SK-N-DZ (cell line): ENCODE results near the gene CD247.

Experiments
- DNase-seq: peaks from one replicate; pipeline ENCODE4 v3.0.0-alpha.2; 2015; ENCODE audit warnings: low spot score

CD247 gene

DNA sequence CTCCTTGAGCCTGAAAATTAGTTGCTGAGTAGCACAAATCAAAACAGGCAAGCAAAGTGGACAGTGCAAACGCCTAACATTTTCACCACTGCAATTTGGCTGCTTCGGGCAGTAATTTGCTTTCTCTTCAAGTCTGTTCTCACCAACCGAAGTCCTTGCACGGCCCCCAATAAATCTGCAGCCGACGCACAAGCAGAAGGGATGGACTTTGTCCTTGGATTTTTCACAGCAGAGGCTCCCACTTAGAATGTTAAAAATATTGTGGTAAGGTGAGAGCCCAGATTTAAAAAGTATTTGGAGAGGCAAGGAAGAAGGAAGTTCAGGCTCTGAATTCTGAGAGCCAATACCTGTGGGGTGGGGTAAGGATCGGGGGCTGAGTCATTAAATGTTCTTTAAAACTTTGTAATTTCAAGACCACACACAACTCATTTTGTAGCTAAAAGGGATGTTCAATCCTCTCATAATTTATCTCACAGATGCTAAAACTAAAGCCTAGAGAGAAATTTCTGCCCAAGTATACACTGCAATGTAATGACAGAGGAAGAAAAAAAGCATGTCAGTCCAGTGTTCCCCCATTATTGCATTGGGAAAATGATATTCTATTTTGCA lies 6.2 kb downstream of the CD247 start:
- DNase-seq, result no peak

DNA sequence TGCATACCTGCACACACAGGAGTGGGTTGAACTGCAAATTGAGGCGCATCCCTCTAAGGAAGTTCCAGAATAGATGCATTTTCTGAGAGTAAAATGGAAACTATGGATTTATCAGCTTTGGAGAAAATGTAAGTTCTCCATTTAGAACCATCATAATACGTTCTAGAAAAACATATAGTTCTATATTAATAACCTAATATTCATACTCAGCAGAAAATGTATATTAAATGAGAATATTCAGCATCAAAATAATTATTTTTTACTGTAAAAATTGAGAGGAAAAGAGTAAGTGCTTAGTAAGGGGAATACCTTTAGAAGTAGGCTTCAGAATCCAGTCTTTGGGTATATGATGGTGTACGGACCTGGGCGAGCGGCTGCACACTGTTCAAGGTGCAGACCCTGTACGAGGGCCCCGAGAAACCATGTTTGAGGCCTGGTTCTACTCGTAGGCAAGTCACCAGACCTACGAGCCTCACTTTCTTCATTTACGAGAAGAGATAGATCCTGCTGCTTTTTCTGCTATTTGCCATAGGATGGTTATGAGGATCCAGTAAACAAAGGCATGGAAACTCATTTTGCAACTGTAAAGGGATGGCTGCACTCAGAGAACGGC lies 6.8 kb downstream of the CD247 start:
- no peak for DNase-seq

DNA sequence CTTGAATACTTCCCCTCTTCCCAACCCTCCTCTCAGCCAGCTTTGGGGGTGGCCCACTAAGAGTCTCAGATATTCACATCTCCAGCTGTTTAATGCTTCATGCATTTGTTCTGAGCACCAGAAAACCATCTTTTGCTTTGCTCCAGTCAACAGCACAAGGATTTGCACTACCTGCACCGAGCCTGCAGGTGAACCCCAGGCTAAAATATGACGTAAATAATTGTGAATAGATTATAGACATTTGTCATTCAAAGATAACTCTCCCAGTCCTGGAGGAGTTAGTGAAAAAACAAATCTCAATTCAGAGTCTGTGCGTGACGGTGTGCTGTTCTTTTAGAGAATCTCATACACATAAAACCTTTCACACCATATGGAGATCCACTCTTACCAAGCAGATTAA lies 7.4 kb downstream of the CD247 start:
- DNase-seq, result no peak

DNA sequence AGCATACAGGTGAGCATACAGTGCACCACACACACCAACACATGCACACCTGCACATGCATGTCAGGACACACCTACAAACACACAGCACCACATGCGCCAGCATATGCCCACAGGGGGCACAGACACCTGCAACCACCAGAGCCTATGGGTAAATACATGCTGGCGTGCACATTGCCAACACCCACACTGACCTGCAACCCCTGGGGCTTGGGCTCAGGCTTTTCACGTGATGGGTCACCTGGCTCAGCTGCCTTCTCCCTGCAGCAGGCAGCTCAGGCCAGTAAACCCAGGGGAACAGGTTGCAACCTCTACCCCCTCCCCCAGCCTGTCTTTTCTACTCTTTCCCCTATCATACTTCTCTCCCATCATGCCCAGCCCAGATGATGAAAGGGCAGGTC lies 8.1 kb downstream of the CD247 start:
- no peak for DNase-seq

DNA sequence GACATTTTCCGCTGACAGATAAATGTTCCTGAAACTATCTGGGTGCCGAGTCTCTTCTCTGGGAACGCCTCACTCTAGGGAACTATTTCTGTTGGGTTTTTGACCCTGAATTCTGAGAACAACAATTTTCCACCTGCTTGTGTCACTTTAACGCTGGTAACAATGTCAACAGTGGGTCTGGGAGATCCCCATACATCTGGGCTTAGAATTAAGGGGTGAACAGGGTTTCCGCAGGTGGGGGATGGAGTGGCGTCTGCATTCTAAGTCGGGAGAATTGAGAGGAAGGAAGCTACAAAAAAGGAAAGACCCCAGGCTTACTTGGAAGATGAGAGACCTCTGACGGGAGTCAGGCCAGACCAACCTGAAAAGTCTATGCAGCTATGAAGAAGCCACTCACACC lies 8.7 kb downstream of the CD247 start:
- DNase-seq, result no peak

DNA sequence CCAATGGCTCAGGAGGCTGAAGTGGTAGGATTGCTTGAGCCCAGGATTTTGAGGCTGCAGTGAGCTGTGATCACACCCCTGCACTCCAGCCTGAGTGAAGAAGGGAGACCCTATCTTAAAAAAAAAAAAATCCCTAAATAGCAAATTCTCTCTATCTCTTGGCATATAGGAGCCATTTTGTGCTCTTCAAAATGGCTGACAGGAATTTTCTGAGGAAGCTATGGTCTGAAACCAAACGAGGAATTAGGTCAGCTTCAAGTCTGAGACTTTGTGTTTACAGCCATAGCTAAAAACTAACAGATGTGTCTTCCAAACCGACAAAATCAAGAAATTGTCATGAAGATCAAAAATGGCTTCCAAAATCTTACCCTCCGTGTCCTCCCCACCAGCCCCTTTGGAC lies 10.6 kb downstream of the CD247 start:
- no peak for DNase-seq

DNA sequence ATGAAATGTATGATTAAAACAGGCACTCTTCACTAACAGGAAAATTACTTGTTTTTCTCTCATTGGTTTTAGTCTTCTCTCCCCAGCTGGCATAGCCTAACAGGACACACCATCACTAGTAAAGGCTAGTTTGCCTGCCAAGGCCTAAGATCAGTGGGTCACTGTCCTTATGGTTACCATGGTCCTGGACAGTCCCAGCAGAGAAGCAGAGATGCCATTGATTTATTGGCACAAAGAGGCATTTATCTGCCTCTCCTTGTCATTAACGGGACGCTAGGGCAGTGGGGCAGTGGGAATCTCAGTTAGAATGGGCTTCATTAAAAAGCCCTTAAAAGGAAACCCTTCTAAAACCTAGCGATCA lies 13.9 kb downstream of the CD247 start:
- DNase-seq, result no peak

DNA sequence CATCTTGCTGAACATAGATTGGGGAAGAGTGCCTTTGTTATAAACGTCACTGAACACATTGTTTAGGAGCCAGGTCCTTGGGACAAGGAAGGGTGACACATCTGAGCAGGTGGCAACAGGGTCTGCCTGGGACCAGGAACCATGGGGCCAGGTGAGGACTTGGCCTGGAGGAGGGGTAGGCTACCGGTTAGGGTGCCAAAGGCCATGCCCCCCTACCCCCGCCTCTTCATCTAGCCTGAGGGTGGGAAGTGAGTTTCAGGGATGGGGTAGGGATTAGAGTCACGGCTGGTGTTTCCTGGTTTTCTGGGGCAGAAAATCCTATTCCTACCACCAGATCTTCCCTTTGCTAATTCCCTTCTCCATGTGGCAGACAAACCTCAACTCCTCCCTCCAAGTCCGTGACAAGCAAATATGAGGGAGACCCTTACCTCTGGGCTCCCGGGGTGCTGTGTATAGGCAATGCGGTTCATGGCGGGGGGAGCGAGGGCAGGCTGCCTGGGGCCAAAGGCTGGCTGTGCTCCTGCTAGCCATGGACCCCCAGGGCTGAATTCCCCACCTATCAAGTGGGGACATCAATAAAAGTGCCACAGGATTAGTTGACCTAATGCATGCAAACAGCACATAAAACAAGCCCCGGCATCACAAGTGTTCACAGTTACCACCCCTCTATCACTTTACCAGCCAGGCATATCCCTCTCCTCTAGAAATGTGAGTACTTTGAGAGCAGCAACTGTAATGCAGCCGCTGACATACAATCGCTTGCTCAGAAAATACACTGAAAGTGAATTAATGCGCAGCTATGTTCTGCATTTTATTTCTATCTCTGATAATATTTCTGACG lies 14.5 kb downstream of the CD247 start:
- no peak for DNase-seq

DNA sequence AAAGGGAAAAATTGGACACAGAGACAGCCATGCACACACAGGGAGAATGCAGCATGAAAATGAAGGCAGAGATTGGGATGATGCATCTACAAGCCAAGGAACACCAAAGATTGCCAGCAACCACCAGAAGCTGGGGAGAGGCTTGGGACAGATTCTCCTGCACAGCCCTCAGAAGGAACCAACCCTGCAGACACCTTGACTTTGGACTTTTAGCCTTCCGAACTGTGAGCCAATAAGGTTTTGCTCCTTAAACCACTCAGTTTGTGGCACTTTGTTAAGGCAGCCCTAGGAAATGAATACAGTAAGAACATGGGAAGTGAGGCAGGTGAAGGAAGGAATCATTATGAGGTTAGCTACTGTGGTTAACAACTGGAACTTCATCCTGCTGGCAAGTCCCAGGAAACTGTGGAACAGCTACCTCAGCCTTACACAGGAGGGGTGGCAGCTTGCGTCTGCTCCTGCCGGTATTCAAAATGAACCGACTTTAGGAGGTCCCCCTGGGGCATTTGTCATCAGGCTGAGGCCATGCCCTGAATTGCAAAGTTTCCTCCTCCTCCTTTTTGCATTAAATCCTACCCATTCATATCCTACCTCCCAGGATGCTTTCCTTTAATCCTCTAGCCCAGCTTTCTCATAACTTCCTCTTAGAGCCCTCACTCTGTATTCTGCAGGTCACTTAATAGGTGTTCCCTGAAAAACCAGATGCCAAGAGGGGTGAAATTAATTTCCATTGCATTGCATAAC lies 15.4 kb downstream of the CD247 start:
- no peak for DNase-seq

DNA sequence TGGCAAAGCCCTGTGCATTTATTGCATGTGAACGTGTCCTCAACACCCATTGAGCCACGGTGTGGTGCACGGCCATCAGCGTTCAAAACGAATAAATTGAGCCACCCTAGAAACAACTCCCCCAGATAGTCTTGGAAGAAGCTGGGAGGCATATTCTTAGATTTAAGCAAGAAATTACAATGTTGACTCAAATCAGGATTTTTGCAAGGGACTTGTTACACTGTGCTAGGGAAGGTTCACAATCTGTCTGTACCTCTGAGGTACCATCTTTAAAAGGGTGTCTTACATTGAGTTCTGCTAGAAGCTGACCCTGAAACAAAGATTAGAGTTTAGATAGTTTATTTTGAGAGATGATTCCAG lies 16.2 kb downstream of the CD247 start:
- no peak for DNase-seq

DNA sequence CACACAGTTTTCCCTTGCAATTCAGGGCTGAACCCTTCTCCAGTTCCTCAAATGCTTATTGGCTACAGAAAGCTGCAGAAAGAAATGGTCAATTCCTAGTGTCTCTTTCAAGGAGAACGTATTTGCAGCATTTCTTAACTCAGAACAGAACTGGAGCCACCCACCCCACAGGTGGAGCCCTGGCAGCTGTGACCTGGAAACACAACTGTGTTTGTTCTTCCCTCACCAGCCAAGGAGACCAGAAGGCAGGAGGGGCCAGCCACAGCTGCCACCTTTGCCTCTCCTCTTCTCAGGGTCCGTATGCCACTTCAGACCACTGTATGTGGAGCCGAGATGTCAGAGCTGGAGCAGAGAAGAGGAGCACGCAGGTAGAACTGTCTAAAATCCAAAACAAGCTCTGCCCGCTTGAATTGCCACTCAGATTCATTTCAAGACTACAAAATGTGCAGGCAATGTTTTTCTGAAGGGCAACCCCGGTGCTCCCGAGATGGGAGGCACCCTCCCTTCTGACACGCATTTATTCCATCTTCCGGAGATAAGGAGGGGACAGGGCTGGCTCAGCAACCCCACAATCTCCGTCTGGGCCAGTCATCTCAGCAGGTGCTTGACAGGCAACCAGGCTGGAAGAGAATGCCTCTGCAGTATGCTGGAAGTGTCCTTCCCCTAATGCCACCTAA lies 16.7 kb downstream of the CD247 start:
- no peak for DNase-seq

DNA sequence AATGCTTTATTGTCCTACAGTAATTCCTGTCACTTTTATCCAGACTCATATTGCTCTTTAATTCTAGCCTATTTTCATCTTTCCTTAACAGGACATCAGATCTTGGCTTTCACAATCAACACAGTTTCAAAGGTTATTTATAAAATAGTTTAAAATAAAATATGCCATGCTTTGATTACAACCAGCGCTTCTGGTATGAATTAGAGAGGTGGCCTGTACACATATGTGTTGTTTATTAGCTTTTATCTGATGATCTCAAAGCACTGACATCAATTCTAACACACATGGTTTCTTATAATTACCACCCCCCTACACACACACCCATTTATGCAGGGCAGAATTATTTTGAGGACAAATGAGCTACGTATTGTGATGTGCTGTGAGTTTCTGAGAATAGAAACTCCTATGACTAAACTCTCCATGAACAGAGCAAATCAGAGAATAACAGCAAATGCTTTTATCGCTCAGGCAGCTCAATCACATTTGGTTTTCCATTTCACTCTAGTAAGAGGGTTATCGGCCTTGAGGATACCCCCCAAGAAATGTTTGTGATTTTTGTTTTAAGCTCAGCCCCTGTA lies 18.0 kb downstream of the CD247 start:
- DNase-seq, result no peak

DNA sequence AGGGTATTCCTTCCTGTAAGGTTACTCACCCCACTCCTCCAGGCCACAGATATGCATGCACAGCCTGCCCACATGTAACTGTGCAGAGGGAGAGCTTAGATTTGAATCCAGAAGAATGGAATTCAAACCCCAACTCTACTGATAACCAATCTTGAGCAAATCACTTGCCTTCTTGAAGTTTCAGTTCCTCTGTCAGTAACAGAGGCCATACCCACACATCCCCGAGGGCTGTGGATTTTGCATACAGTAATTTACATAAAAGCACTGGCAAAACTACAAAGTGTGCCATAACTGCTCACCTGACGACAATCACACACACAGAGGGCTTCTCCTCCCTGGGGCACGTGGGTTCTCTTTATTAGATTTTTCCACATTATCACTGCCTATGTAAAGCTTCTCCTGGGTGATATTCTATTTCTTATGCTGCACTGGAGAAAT lies 18.6 kb downstream of the CD247 start:
- DNase-seq, result no peak

DNA sequence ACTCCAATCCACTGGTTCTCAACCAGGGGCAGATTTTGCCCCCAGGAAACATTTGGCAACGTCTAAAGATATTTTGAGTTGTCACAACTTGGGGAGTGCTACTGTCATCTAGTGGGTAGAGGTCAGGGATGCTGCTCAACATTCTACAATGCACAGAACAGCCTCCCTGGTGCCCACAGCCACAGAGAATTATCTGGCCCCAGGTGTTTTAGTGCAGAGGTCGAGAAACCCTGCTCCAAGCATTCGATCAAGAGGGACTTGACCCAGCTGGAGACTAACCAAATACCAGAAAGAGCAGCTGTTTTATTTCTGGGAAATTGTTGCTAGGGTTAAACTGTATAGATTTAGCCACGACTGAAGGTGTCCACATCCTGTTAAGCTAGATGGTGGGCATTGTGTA lies 19.2 kb downstream of the CD247 start:
- DNase-seq, result no peak

DNA sequence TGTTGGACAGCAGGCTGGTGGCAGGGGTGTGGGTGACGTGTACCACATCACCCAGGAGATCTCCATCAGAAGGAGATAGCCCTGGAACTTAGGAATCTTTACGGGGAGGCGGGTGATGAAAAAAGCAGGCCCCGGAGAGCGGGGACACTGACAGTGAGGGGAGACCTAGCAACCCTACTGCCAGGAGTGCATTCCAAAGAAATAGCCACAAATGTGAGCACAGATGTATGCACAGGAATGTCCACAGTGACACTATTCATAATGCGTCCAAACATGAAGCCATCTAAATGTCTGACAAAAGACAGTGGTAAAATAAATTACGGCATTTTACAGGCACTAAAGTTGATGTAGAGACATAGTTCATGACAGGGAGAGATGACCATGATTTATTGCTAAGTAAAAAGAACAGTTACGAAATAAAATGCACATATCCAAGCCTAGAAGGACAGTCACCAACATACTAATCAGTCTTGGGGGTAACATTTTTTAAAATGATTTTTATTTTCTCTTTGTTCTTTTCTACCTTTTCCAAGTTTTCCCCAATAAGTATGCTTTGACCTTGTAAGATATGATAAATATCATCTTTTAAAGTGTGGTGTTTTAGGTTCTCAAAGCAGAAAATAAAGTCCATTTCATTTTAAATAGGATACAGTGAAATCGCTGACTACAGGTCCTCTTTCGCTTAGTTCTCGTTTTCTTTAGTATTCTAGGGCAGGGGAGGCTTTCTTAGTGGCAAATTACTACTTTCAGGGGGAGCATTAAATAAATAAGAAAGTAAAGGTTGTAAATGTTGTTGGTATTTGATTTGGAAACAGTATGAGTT lies 21.3 kb downstream of the CD247 start:
- DNase-seq, result no peak

DNA sequence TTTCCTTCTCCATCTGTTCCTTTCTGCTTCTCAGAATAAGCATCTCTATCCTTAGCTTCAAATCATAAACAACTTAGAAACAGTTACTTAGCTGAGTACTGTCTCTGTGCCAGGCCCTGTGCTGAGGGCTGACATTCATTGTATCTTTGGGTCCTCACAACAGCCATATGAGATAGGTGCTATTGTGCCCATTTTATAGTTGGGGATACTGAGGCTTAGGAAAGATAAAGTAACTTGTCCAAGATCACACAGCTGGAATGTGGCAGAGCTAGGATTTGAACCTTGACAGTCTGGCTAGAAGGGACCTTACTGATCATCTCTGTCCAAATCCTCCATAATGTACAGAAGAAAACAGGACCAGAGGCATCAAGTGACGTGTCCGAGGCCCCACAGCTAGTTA lies 25.0 kb downstream of the CD247 start:
- no peak for DNase-seq

DNA sequence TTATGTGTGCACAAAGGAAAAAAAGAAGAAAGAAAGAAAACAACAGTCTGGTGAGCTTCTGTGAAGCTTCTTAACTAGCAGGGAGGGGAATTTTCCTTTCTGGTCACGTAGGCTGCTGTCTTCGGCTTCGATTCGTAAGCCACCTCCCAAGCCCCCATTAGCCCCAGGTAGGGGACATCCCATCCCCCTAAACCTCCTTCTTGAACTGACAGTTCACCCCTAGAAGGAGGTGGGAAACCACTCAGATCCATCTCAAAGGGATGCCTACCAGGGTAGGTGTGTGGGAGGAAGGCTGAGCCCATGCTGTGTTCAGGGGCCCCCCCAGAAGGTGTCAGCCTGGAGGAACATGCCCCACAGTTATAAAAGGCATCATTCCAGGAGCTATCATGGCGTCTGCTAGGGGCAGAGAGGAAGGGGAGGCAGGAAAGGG lies 25.8 kb downstream of the CD247 start:
- DNase-seq, result no peak

DNA sequence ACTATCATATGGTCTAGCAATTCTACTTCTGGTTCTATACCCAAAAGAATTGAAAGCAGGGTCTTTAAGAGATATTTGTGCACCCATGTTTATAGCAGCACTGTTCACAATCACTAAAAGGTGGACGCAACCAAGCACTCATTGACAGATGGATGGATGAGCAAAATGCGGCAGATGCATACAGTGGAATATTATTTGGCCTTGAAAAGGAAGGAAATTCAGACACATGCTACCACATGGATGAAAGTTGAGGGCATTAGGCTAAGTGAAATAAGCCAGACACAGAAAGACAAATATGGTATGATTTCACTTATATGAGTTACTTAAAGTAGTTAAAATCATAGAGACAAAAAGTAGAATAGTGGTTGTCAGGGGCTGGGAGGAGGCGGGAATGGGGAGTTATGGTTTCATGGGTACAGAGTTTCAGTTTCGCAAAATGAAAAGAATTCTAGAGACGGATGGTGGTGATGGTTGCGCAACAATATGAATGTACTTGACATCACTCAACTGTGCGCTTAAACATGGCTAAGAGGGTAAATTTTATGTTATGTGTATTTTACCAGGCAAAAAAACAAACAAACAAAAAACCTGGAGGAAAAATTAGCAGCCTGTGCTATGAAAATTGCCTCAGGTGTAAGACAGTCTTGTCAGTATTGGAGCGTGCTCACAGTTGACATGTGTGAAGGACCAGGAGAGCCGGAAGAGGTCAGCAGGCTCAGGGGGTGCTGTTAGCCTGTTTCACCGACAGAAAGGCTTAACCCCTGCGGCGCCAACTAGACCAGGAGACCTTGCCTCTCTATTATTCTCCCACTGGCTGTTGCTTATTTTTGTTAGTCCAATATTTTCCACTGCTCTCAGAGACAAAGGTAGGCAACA lies 26.5 kb downstream of the CD247 start:
- no peak for DNase-seq

DNA sequence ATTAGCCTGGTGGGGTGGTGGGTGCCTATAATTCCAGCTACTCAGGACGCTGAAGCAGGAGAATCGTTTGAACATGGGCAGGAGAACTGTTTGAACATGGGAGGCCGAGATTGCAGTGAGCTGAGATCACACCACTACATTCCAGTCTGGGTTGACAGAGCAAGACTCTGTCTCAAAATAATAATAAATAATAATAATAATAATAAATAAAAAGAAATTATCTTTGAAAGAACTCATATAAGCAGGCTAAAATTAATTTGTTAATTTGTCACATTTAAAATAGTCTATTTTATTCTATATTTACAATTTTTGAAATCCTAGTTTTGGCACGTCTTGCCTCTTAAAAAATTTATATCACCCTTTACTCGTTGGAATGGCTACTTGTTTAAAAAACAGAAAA lies 27.6 kb downstream of the CD247 start:
- DNase-seq, result no peak
